GM19035 (cell line): ENCODE results near the gene COCH.
"Not testable (repeated sequence)": the region's sequence is repeated elsewhere in the genome, so short reads cannot be mapped to it uniquely, and the experiment has no call there.

Experiments used
- ATAC-seq: cut with Tn5 transposase; IDR thresholded peaks from one replicate; pipeline ENCODE4 v1.9.1; 2021; ENCODE audit not compliant: unreplicated experiment

The COCH gene

DNA sequence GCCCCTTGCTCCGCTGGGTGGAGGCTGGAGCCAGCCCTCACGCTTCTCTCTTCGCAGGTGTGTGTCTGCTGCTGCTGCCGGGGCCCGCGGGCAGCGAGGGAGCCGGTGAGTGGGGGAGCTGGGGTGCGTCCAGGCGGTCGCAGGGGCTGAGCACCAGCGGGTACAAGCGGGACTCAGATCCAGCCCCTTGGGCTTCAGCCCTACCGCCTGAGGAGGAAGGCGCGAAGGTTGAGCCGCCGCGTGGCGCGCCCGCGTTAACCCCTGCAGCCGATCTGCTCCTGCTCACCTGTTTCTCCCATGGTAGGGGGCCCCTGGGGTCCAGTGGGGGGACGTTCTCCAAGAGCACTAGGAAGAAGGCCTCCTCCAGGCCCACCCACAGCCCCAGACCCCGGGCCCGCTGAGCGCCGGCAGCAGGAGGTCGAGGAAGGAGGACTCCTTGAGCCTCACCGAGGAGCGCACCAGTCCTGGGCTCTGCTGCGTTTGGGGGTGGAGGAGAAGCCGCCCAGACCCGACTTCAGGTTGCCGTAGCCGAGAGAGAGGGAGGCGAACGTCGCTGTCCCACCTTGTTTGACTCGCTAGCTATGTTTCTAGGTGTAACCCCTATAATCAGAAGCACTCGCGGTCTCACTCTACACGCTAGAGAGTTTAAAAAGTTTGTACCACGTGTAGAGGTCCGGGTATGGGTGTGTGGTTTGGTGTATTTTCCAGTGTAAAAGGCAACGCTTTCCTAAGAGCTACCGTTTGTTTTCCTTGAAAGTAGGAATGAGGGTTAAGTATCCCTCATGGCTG lies 834 bp downstream of the COCH start:
- ATAC-seq = peak; percentile 37

DNA sequence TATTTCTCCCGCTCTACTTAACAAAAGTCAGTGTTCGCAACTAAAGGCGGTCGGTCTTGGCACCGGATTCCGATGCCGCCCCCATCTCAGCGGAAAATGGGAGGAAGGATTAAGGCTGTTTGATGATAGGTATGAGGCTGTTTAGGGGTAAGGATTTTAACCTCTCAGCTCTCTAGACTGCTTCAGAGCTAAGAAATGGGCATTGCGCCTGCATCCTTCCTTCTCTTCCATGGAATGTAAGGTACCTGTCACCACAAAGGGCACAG lies 1.4 kb downstream of the COCH start:
- ATAC-seq = no peak

DNA sequence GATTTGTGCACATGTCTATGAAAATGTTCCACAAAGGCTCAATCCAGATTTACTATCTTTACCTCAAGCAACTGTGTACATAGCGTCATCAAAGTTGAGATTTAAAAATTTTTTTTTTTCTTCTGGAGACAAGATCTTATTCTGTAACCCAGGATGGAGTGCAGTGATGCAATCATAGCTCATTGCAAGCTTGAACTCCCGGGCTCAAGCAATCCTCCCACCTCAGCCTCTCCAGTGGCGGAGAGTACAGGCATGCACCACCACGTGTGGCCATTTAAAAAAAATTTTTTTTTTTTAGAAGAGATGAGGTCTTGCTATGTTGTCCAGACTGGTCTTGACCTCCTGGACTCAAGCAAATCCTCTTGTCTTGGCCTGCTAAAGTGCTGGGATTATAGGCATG lies 2.3 kb downstream of the COCH start:
- no peak for ATAC-seq

DNA sequence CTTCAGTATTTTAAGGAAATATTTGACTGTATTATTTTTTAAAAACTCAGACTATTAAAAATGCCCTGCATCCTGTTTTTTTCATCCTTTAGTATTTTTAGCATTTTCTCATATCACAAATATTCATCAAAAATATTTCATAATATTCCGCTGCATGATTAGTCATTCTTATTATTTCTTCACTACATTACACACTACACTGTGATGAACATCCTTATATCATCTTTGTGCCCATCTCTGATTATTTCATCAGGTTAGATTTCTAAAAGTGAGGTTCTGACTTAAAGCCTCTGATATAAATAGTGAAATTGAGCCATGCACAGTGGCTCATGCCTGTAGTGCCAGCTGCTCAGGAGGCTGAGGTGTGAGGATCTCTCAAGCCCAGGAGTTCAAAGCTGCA lies 8.1 kb downstream of the COCH start:
- no peak for ATAC-seq

GRCh38 chr14:30883508-30884294 lies 9.3 kb downstream of the COCH start:
- ATAC-seq = no peak

GRCh38 chr14:30884901-30885300 lies 10.5 kb downstream of the COCH start:
- ATAC-seq = no peak

DNA sequence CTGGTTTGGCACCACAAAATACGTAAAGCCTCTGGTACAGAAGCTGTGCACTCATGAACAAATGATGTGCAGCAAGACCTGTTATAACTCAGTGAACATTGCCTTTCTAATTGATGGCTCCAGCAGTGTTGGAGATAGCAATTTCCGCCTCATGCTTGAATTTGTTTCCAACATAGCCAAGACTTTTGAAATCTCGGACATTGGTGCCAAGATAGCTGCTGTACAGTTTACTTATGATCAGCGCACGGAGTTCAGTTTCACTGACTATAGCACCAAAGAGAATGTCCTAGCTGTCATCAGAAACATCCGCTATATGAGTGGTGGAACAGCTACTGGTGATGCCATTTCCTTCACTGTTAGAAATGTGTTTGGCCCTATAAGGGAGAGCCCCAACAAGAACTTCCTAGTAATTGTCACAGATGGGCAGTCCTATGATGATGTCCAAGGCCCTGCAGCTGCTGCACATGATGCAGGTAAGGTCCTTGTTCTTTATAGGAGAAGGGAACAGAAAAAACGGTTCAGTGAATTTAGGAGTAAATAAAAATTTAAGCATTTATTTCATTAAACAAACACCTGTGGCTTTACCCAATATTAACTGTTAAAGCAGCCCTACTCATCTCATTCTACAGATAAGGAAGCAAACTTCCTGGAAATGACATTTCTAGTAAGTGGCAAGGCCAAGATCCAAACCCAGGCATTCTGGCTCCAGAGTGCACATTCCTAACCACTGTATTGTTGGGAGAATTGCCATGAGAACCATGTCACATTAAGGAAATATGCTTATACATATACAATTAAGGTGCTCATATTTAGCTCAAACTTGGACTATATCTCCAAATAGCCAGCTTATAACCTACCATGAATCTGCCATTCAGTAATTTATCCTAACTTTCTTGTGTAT lies 11.7 kb downstream of the COCH start:
- no peak for ATAC-seq

DNA sequence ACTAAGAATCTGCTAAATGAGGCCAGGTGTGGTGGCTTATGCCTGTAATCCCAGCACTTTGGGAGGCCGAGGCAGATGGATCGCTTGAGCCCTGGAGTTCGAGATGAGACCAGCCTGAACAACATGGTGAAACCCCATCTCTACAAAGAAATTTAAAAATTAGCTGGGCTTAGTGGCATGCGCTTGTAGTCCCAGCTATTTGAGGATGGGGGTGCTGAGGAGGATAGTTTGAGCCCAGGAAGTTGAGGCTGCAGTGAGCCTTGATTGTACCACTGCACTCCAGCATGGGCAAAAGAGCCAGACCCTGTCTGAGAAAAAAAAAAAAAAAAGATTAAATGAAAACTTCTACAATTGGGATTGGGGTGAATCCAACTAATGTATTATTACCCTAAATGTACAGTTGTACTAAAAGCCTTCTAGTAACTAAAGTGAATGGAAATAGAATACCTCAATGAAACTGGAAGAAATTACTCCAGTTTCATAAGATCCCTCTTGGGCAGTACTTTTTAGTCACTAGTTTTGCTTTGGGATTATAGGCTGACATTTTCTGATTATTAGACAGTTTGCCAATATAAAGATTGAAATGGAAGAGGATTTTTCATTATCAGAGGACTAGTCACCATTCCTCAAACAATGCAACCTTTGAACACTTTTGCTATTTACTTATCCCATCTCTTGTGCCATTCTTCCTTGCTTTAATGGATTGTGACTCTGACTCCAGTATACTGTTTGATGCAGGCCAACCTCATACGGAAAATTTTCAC lies 14.3 kb downstream of the COCH start:
- ATAC-seq = no peak

DNA sequence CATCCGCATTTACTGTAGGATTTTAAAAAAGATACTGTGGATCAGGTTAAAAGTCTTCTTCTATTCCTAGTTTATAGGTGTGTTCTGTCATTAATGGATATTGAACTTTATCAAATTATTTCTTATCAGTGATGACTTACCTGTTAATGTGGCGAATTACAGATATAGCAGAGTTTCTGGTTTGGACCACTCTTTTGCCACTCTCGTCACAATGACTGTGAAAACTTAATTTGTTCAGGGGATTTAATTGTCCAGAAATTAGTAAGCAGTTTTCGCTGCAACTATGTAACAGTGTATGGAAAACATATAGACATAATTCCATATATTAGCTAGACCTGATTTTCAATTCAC lies 14.9 kb downstream of the COCH start:
- no peak for ATAC-seq

- no peak for ATAC-seq
These were observed 19.5 kb downstream of the COCH start for GRCh38 chr14:30893819-30894218.

- no peak for ATAC-seq
These were observed 20.7 kb downstream of the COCH start for GRCh38 chr14:30894923-30895515.

DNA sequence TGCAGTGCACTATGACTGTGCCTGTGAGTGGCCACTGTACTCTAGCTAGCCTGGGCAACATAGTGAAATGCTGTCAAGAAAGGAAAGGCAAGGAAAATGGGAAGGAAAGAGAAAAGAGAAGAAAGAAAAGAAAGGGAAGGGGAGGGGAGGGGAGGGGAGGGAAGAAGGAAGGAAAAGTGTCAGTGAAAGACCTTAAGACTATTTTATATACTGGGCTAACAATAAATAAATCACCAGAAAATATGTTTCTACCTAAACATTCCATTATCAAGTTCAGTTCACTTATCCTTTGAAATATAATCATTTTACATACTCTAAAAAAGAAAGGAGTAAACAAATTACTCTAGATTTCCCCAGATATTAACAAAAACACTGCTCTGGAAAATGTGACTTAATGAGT lies 22.1 kb downstream of the COCH start:
- ATAC-seq = no peak

- ATAC-seq = not testable (repeated sequence)
These were observed 22.8 kb downstream of the COCH start for GRCh38 chr14:30897121-30897520.

GRCh38 chr14:30903285-30904124 lies 29.1 kb downstream of the COCH start:
- no peak for ATAC-seq

DNA sequence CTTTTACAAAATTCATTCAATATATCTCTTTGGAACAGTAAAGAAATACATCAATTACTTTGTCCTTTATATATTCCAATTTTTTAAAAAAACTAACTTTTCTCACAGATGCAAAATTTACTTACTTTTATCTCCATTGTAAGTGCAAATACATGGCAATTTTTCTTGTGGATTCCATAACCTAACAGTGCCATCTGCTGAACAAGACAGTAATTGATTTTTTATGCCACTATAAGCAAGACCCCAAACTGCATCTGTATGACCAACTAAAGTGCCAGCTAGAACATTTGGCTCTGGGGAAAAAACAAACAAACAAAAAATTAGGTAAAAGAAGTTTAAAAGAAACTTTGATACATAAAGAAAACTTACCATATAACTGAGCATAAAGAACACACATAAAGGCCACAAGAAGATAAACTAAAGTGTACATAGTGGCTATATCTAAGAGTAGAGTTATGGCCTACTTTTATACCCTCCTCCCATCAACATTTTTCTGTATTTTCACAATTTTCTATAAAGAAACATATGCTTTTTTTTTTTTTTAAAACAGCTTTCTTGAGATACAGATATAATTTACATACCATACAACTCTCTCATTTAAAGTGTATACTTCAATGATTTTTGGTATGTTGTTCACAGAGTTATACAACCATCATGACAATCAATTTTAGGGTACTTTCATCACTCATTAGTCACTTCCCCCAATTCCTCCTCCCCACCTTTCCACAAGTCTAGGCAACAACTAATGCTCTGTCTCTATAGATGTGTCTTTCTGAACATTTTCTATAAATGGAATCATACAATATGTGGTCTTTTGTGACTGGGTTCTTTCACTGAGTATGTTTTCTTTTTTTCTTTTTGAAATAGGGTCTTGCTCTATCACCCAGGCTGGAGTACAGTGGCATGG lies 32.6 kb downstream of the COCH start:
- ATAC-seq = no peak

GRCh38 chr14:30907659-30908057 lies 33.3 kb downstream of the COCH start:
- no peak for ATAC-seq

DNA sequence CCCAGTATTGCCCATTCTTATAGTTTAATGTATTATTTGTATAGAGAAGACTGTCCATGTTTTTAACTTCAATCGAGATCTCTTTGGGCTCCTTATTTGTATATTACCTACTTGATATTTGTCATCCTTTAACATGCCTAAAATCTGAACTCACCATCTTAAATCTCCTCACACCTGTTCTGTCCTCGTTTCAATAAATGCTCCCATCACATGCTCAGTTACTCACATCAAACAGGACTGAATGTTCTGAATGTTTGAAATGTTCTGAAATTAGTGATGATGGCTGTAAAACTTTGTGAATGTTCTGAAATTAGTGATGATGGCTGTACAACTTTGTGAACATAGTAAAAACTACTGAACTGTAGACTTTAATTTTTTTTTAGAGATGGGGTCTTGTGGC lies 34.5 kb downstream of the COCH start:
- ATAC-seq = no peak

DNA sequence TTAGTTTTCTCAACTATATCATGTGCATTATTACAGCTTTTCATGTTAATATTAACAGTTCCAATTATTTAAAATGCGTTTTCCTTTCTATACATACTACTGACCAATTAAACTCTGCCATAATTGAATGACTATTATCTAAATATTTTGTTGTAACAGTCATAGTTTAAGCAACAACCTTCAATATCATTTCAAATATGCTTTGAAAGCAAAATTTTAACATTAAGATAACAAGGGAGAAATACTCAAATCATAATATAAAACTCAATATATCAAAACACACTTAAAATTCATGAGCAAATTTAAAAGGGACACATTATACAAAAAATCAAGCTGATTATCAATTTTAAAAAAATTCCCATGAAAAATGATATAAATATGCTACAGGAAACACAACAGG lies 40.5 kb downstream of the COCH start:
- no peak for ATAC-seq

GRCh38 chr14:30915596-30915995 lies 41.2 kb downstream of the COCH start:
- ATAC-seq = no peak
